HAP-1 (cell line): ENCODE data around the gene BCL7B.
"Not testable (repeated sequence)": the region's sequence is repeated elsewhere in the genome, so short reads cannot be mapped to it uniquely, and the experiment has no call there.

Experiments used
- DNase-seq, 2 experiments: peaks; one replicate each; pipeline ENCODE4 v3.0.0-alpha.2; 2016 to 2020; ENCODE audit warnings: low spot score in 2 of 2
- H3K27me3 ChIP-seq: fragments of 250-450 bp; sonication (Bioruptor Pico); 2 replicates; pipeline ENCODE4 v1.5.1; 2020; ENCODE audit warnings: low read depth, mild to moderate bottlenecking, moderate library complexity
- H3K36me3 ChIP-seq: fragments of 250-450 bp; sonication (Bioruptor Pico); replicated peaks from 2 replicates; pipeline ENCODE4 v1.5.1; 2020; ENCODE audit warnings: mild to moderate bottlenecking
- H3K4me1 ChIP-seq: fragments of 250-450 bp; sonication (Bioruptor Pico); 2 replicates; pipeline ENCODE4 v1.5.1; 2020; ENCODE audit warnings: mild to moderate bottlenecking
- H3K4me3 ChIP-seq: fragments of 250-450 bp; sonication (Bioruptor Pico); 2 replicates; pipeline ENCODE4 v1.5.1; 2020; ENCODE audit warnings: mild to moderate bottlenecking, moderate library complexity
- H3K9me3 ChIP-seq: fragments of 250-450 bp; sonication (Bioruptor Pico); 2 replicates; pipeline ENCODE4 v1.5.1; 2020; ENCODE audit warnings: mild to moderate bottlenecking, moderate library complexity
- in situ Hi-C: fragments of 300-500 bp; cut with MboI; formaldehyde crosslinking; loops from 3 replicates; pipeline ENCODE4 v1.14.3; 2020; ENCODE audit warnings: low sequenced_read_pairs, inconsistent platforms, mixed read lengths

The BCL7B gene

DNA sequence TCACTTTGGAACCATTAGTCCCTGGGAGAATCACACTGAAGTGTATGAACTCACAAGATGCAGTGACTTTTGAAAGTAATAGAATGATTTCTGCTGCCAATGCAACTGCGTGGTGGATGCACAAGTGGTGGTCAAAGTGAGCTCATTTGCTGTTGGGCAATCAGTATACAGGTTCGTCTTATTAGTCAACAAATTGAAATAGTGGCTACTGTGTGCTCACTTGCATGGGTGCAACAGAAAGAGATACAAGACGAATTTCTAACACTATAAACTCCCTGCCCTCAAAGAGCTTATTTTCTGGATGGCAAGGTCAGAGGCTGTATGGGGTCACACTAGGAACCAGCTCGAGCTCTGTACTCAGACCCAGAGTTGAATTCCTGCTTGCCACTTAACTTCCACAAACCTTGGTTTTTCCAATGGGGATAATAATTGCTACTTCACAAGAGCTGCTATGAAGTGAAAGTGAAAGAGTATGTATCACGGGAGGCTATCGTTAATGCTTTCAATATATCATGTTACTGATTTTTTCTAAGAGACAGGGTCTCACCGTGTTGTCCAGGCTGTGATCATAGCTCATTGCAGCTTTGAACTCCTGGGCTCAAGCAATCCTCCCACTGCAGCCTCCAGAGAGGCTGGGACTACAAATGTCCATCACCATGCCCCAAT, 8.3 kb upstream of the BCL7B start:
- DNase-seq = no peak
- H3K36me3 ChIP-seq = peaks cover 20% of the 10 kb centered on the region
- no peak overlapping the region for H3K4me3 ChIP-seq
- H3K27me3 ChIP-seq = no peaks in the 10 kb centered on the region
- in situ Hi-C loops = no loop called here
- no peaks in the 10 kb centered on the region for H3K9me3 ChIP-seq
- H3K4me1 ChIP-seq = no peaks in the 10 kb centered on the region

DNA sequence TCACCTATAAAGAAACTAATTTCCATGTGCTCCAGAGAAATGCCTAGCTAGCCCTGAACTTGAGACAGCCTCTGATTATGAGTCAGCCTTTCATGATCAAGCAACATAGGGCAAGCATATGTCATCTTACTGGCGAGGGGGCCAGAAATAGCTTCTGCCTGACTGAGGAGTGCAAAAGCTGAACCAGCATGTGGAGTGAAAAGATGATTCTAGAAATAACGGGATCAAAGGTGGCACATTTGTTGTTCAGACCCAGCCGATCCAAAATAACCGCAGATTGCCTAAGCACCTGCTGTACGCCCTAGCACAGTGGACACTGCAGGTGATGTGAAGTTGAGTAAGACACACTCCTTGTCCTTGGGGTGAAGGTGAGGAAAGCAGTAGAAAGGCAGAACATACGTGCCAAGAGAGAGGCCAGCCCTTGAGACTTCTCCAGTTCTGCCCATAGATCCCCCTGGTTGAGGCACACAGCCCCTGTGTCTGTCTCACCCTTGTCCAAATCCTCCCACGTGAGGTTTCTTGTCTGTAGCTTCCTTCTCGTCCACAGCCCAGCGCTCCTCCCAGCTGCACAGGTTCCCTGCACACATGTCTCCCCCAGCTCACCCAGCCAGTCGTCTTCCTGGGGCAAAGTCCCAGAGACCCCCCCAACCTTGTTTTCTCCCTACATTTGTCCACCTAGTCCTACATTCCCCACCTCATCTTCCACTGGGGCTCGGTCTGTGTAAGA, 2.8 kb upstream of the BCL7B start:
- in situ Hi-C loops = no loop called here
- Histone ChIP-seq H3K9me3 (0 out of 2 replicates have a peak, but pooled peaks cover 2% of the 10 kb centered on the region), H3K4me1 (peaks cover 9% of the 10 kb centered on the region), H3K36me3 (no peaks in the 10 kb centered on the region), H3K4me3 (no peak overlapping the region), H3K27me3 (no peaks in the 10 kb centered on the region)
- no peak for DNase-seq

DNA sequence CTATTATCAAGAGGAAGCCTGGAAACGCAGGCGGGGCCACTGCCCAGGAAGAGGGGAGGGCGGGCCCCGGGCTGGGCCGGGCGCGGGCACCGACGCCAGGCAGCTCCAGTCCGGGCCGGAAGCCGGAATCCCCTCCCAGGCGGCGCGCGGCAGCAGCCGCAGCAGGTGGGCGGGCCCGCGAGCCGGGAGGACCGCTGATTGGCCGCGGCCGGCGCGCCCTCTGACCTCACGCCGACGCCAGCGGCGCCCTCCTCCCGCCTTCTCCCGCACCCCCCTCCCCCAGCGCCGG, 438 bp downstream of the BCL7B start:
- peak; percentile 94 to 95 for DNase-seq
- Histone ChIP-seq H3K9me3 (0 out of 2 replicates have a peak, but pooled peaks cover 2% of the 10 kb centered on the region), H3K4me3 (peak overlapping the region; percentile 61), H3K36me3 (no peaks in the 10 kb centered on the region; the same call in 1 of the 2 replicates), H3K27me3 (no peaks in the 10 kb centered on the region), H3K4me1 (peaks cover 9% of the 10 kb centered on the region)
- in situ Hi-C loops = no loop called here

DNA sequence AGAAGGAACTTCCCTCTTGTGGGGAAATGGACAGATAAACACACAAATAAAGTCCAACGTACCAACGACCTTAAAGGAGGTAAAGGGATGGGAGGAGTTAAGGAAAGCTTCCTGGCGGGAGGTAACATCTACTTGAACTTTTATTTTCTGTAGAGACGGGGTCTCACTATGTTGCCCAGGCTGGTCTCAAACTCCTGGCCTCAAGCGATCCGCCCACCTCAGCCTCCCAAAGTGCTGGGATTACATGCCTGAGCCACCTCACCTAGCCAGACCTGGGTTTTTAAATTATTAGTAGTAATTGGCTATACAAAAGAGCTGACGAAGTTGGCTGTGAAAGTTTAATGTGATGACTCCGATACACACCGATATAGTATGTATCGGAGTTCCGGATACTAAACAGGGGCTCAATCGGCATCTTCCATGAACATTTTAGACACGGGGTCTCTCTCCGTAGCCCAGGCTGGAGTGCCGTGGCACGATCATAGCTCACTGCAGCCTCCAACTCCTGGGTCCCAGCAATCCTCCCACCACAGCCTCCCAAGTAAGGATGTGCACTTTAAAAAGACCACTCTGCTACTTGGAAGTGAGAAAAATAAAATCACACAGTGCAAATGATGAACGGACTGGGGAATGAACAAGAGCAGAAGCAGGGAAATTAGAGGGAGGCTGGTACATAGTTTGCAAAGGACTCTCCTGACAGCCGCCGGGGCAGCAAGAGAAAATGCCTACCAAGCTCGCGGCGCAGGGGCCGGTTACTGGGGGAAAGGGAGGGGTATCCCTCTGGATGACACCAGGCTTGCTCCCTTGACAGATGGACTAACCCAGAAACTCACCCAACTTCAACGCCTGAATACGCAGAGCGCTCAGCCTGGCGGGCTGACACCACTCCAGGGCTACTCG, 1.0 kb downstream of the BCL7B start:
- Histone ChIP-seq H3K27me3 (no peaks in the 10 kb centered on the region), H3K9me3 (0 out of 2 replicates have a peak, but pooled peaks cover 2% of the 10 kb centered on the region), H3K4me3 (peak overlapping the region; percentile 61), H3K36me3 (peaks cover 3% of the 10 kb centered on the region), H3K4me1 (peaks cover 9% of the 10 kb centered on the region)
- in situ Hi-C loops = no loop called here
- no peak for DNase-seq

DNA sequence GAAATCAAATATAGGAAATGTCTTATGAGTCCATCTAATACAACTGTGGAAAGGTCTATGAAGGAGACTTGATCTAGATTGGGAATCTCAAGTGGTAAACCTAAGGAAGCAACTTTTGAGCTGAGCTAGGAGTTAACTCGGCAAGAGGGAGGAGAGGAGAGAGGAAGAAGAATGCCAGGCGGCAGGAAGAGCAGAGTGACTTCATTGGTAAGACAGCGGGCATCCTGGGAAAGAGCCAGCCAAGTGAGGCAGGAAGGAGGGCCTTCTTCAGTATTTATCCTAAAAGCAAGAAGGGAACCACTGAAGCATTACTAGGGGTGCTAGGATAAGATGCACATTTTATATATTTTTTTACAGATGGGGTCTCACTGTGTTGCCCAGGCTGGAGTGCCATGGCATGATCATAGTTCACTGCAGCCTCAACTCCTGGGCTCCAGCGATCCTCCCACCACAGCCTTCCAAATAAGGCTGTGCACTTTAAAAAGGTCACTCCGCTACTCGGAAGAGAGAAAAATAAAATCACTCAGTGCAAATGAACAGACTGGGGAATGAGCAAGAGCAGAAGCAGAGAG, 2.0 kb downstream of the BCL7B start:
- no peak for DNase-seq
- in situ Hi-C loops = no loop called here
- peak overlapping the region; percentile 61; the same call in 1 of the 2 replicates for H3K4me3 ChIP-seq
- 0 out of 2 replicates have a peak, but pooled peaks cover 2% of the 10 kb centered on the region for H3K9me3 ChIP-seq
- H3K4me1 ChIP-seq = peaks cover 9% of the 10 kb centered on the region
- H3K27me3 ChIP-seq = no peaks in the 10 kb centered on the region
- H3K36me3 ChIP-seq = peaks cover 11% of the 10 kb centered on the region

DNA sequence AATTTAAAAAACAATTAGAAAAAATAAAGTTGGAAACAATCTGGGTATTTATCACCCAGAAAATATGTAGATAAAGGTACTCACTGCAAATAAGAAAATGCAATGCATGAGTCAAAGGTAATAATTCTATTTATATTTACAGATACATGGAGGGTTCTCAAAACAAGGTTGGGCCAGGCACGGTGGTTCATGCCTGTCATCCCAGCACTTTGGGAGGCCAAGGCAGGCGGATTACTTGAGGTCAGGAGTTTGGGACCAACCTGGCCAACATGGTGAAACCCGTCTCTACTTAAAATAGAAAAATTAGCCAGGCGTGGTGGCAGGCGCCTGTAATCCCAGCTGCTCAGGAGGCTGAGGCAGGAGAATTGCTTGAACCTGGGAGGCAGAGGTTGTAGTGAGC, 7.4 kb downstream of the BCL7B start:
- in situ Hi-C loops, H3K27me3 ChIP-seq, DNase-seq, H3K9me3 ChIP-seq, H3K4me1 ChIP-seq, H3K4me3 ChIP-seq: not testable (repeated sequence)
- peaks cover 18% of the 10 kb centered on the region for H3K36me3 ChIP-seq

DNA sequence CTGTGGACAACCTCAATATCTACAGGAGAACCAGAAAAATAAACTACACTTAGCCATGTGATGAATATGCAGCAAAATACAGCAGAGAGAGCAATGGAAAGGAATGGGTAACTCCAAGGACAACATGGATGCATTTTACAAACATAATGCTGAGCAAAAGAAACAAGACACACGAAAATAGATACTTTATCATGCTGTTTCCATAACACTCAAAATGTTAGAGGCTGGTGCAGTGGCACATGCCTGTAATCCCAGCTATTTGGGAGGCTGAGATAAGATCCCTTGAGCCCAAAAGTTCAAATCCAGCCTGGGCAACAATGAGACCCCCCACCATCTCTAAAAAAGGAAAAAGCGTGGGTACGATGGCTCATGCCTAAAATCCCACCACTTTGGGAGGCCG, 8.3 kb downstream of the BCL7B start:
- Histone ChIP-seq H3K36me3 (peaks cover 18% of the 10 kb centered on the region), H3K27me3 (no peaks in the 10 kb centered on the region)
- in situ Hi-C loops = no loop called here

DNA sequence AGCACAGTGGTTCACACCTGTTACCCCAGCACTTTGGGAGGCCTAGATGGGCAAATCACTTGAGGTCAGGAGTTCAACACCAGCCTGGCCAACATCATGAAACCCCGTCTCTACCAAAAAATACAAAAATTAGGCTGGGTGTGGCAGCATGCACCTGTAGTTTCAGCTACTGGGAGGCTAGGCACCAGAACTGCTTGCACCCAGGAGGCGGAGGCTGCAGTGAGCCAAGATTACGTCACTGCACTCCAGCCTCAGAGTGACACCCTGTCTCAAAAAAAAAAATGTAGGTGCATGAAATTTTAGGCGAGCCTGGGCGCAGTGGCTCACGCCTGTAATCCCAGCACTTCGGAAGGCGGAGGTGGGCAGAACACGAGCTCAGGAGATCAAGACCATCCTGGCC, 9.6 kb downstream of the BCL7B start:
- H3K36me3 ChIP-seq = peaks cover 28% of the 10 kb centered on the region
- in situ Hi-C loops = no loop called here
- H3K4me3 ChIP-seq = no peak overlapping the region
- H3K4me1 ChIP-seq = no peaks in the 10 kb centered on the region
- H3K27me3 ChIP-seq = no peaks in the 10 kb centered on the region
- H3K9me3 ChIP-seq = no peaks in the 10 kb centered on the region
- no peak for DNase-seq

More for the DNA sequence above, 8.3 kb downstream of the BCL7B start:
- Histone ChIP-seq H3K4me3 (no peak overlapping the region), H3K4me1 (no peaks in the 10 kb centered on the region), H3K9me3 (no peaks in the 10 kb centered on the region)
- DNase-seq = no peak

DNA sequence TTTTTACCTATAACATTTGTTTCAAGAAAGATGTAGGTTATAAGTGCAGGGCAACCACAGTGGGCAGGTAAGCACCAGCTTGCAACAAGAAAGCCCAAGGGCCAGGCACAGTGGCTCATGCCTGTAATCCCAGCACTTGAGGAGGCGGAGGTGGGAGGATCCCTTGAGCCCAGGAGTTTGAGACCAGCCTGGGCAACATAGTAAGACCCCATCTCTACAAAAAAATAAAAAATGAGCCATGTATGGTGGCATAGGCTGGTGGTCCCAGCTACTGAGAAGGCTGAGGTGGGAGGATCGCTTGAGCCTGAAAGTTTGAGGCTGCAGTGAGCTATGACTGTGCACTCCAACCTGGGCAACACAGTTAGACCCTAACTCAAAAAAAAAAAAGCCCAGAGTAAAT, 12.8 kb downstream of the BCL7B start:
- H3K9me3 ChIP-seq = no peaks in the 10 kb centered on the region
- no peaks in the 10 kb centered on the region for H3K4me1 ChIP-seq
- H3K36me3 ChIP-seq = peaks cover 21% of the 10 kb centered on the region
- H3K27me3 ChIP-seq = no peaks in the 10 kb centered on the region
- DNase-seq = no peak
- in situ Hi-C loops = no loop called here
- H3K4me3 ChIP-seq = no peak overlapping the region

DNA sequence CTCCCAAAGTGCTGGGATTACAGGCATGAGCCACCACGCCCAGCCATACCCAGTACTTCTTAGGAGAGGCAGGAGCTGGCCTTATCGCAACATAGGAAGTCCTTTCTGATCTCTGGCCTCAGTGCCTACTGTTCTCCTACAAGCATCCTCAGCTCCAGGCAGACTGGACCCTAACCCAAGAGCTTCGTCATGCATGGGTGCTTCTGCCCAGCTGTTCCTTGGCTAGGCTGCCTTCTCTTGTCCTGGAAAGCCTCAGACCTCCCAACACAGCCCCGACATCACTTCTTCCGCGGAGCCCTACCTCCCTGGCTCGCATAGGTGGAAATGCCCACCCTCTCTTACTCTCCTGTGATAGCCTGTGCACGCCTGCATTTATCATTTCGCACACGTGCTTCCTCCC, 15.8 kb downstream of the BCL7B start:
- H3K36me3 ChIP-seq = peaks cover 38% of the 10 kb centered on the region
- H3K27me3 ChIP-seq = no peaks in the 10 kb centered on the region
- H3K9me3 ChIP-seq = no peaks in the 10 kb centered on the region
- H3K4me1 ChIP-seq = no peaks in the 10 kb centered on the region
- DNase-seq = no peak
- H3K4me3 ChIP-seq = no peak overlapping the region
- in situ Hi-C loops = no loop called here

DNA sequence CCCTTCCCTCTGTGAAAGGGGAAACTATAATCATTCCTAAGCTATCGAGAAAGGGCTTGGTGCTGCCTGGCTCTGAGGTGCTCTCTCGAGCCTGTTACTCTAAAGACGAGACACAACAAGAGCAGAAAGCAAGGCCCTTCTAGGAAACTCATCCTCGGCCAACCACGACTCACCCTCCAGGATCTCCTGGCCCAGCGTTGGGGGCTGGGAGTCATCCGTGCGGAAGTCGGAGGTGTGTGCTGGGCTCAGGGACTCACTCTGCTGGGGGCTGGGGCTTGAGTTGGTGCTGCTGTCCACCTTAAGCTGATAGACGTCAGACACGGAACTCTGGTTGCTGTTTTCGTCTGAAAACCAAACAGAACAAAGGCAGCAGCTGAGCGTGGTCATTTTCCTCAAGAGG, 17.8 kb downstream of the BCL7B start:
- Histone ChIP-seq H3K4me1 (no peaks in the 10 kb centered on the region), H3K27me3 (no peaks in the 10 kb centered on the region), H3K4me3 (no peak overlapping the region), H3K9me3 (no peaks in the 10 kb centered on the region), H3K36me3 (peaks cover 42% of the 10 kb centered on the region)
- in situ Hi-C loops = no loop called here
- no peak for DNase-seq

DNA sequence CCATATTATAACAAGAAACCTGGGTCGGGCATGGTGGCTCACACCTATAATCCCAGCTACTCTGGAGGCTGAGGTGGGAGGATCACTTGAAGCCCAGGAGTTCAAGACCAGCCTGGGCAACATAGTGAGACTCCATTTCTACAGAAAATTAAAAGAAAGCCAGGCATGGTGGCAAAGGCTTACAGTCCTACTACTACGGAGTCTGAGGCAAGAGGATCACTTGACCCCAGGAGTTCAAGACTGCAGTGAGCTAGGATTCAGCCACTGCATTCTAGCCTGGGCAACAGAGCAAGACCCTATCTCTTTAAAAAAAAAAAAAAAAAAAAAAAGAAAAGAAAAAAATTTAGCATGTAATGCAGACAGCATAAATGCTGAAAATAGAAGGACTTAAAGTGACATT, 19.0 kb downstream of the BCL7B start:
- H3K9me3 ChIP-seq, H3K4me1 ChIP-seq, in situ Hi-C loops, H3K27me3 ChIP-seq, DNase-seq, H3K4me3 ChIP-seq: not testable (repeated sequence)
- peaks cover 36% of the 10 kb centered on the region for H3K36me3 ChIP-seq

DNA sequence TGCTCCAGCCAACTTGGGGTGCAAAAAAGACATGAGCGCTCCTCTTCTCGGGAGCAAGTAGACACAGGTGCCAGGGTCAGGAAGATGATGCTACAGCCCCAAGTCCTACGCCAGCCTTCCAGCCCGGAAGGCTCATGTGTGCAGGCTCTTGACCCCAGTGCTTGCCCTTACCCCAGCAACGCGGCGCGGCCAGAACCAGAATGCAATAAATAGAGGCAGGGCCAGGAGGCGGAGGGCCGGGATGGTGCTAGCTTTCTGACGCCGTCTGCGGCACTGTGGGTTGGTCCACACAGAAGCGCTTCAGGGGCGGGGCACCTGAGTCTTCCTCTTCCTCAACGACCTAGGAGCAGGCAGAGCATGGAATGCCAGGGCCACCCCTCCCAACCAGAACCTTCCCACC, 20.4 kb downstream of the BCL7B start:
- H3K4me3 ChIP-seq = no peak overlapping the region
- no peak for DNase-seq
- no peaks in the 10 kb centered on the region for H3K9me3 ChIP-seq
- H3K4me1 ChIP-seq = no peaks in the 10 kb centered on the region
- peaks cover 33% of the 10 kb centered on the region for H3K36me3 ChIP-seq
- no peaks in the 10 kb centered on the region for H3K27me3 ChIP-seq
- in situ Hi-C loops = no loop called here
